ENCODE measurements around the gene SERTAD3. TPM values are rescaled to one million over a fixed set of nuclear protein-coding genes. Genes with fewer than 3 reads are reported as not detected.
"Not testable (repeated sequence)": the region's sequence is repeated elsewhere in the genome, so short reads cannot be mapped to it uniquely, and the experiment has no call there.

The SERTAD3 gene
- total and polyA plus RNA-seq, 2 experiments from 2014 or later, result 37.9 to 41.2 TPM

GRCh38 chr19:40486017-40486416, 41.9 kb upstream of the SERTAD3 start:
- Histone ChIP-seq H3K79me2 (ENCODE audit: insufficient read depth) (no peaks in the 10 kb centered on the region), H3K9me3 (ENCODE audit: low read depth) (no peaks in the 10 kb centered on the region), H3F3A (ENCODE audit: insufficient read depth) (no peaks in the 10 kb centered on the region), H3K27ac (no peak overlapping the region), H3K36me3 (ENCODE audit: low read depth) (no peaks in the 10 kb centered on the region), H3K9me2 (ENCODE audit: insufficient read depth) (no peaks in the 10 kb centered on the region), H3K27me3 (replicated peaks; ENCODE audit: insufficient read depth) (no peaks in the 10 kb centered on the region; the same call in 1 of the 2 replicates), H2AFZ (no peak overlapping the region), H3K4me3 (no peak overlapping the region), H4K20me1 (ENCODE audit: insufficient read depth) (no peaks in the 10 kb centered on the region), H3K4me2 (ENCODE audit: unreplicated experiment) (no peak overlapping the region), H3K9ac (no peak overlapping the region), H3K4me1 (ENCODE audit: insufficient read depth) (no peaks in the 10 kb centered on the region)
- TF ChIP-seq EZH2phosphoT487 (IDR thresholded peaks at IDR 0.05; ENCODE audit: insufficient read depth, low read depth) (no peak), EZH2 (IDR thresholded peaks at IDR 0.05; ENCODE audit: insufficient read depth, poor library complexity, severe bottlenecking) (no peak)
- in situ Hi-C loops (cut with MboI), result no loop called here
- DNase-seq, result no peak
- 68 to 77% methylated on average over 3 of the region's 3 CpGs for WGBS, 2 experiments (ENCODE audit: low coverage in 1 of 2, low lambda C conversion rate in 2 of 2, missing lambda C conversion rate in 2 of 2)

- 86 to 88% methylated on average over 15 of the region's 15 CpGs for WGBS, 2 experiments (ENCODE audit: low coverage in 1 of 2, low lambda C conversion rate in 2 of 2, missing lambda C conversion rate in 2 of 2)
- H3K4me1 ChIP-seq (ENCODE audit: insufficient read depth); in situ Hi-C loops (cut with MboI); H3K79me2 ChIP-seq (ENCODE audit: insufficient read depth); H3K36me3 ChIP-seq (ENCODE audit: low read depth); H3K9ac ChIP-seq; H3K4me3 ChIP-seq; H4K20me1 ChIP-seq (ENCODE audit: insufficient read depth); H3K27ac ChIP-seq; H3K9me2 ChIP-seq (ENCODE audit: insufficient read depth); H3K9me3 ChIP-seq (ENCODE audit: low read depth); H3K4me2 ChIP-seq (ENCODE audit: unreplicated experiment); H3F3A ChIP-seq (ENCODE audit: insufficient read depth); H2AFZ ChIP-seq; H3K27me3 ChIP-seq (replicated peaks; ENCODE audit: insufficient read depth): not testable (repeated sequence)
- peak; percentile 43 for DNase-seq
Observed at GRCh38 chr19:40475878-40476644, 31.9 kb upstream of the SERTAD3 start.

GRCh38 chr19:40474737-40475136, 30.6 kb upstream of the SERTAD3 start:
- Histone ChIP-seq H3K79me2 (ENCODE audit: insufficient read depth) (no peaks in the 10 kb centered on the region), H3K4me3 (no peak overlapping the region), H3K9me3 (ENCODE audit: low read depth) (no peaks in the 10 kb centered on the region), H3K9me2 (ENCODE audit: insufficient read depth) (no peaks in the 10 kb centered on the region), H4K20me1 (ENCODE audit: insufficient read depth) (no peaks in the 10 kb centered on the region), H2AFZ (no peak overlapping the region), H3K27me3 (replicated peaks; ENCODE audit: insufficient read depth) (no peaks in the 10 kb centered on the region), H3K27ac (no peak overlapping the region), H3K36me3 (ENCODE audit: low read depth) (no peaks in the 10 kb centered on the region), H3F3A (ENCODE audit: insufficient read depth) (no peaks in the 10 kb centered on the region), H3K4me2 (ENCODE audit: unreplicated experiment) (no peak overlapping the region), H3K4me1 (ENCODE audit: insufficient read depth) (no peaks in the 10 kb centered on the region), H3K9ac (no peak overlapping the region)
- 74 to 75% methylated on average over 4 of the region's 4 CpGs for WGBS, 2 experiments (ENCODE audit: low coverage in 1 of 2, low lambda C conversion rate in 2 of 2, missing lambda C conversion rate in 2 of 2)
- TF ChIP-seq EZH2 (IDR thresholded peaks at IDR 0.05; ENCODE audit: insufficient read depth, poor library complexity, severe bottlenecking), result no peak
- TF ChIP-seq EZH2phosphoT487 (IDR thresholded peaks at IDR 0.05; ENCODE audit: insufficient read depth, low read depth), result no peak
- DNase-seq, result no peak
- in situ Hi-C loops (cut with MboI), result no loop called here

- H3K27me3 ChIP-seq (replicated peaks; ENCODE audit: insufficient read depth), result no peaks in the 10 kb centered on the region
- H3K9ac ChIP-seq, result no peak overlapping the region
- no peaks in the 10 kb centered on the region for H3K9me2 ChIP-seq (ENCODE audit: insufficient read depth)
- no peaks in the 10 kb centered on the region for H3K36me3 ChIP-seq (ENCODE audit: low read depth)
- H2AFZ ChIP-seq, result no peak overlapping the region
- no peak for DNase-seq
- TF ChIP-seq EZH2 (IDR thresholded peaks at IDR 0.05; ENCODE audit: insufficient read depth, poor library complexity, severe bottlenecking), result no peak
- TF ChIP-seq EZH2phosphoT487 (IDR thresholded peaks at IDR 0.05; ENCODE audit: insufficient read depth, low read depth), result no peak
- H3K4me2 ChIP-seq (ENCODE audit: unreplicated experiment), result no peak overlapping the region
- no peaks in the 10 kb centered on the region for H4K20me1 ChIP-seq (ENCODE audit: insufficient read depth)
- H3K4me1 ChIP-seq (ENCODE audit: insufficient read depth), result no peaks in the 10 kb centered on the region
- H3K9me3 ChIP-seq (ENCODE audit: low read depth), result no peaks in the 10 kb centered on the region
- H3K4me3 ChIP-seq, result no peak overlapping the region
- 89 to 91% methylated on average over 13 of the region's 13 CpGs for WGBS, 2 experiments (ENCODE audit: low coverage in 1 of 2, low lambda C conversion rate in 2 of 2, missing lambda C conversion rate in 2 of 2)
- H3K79me2 ChIP-seq (ENCODE audit: insufficient read depth), result no peaks in the 10 kb centered on the region
- H3F3A ChIP-seq (ENCODE audit: insufficient read depth), result no peaks in the 10 kb centered on the region
- H3K27ac ChIP-seq, result no peak overlapping the region
- in situ Hi-C loops (cut with MboI), result no loop called here
Observed at GRCh38 chr19:40472516-40472915, 28.4 kb upstream of the SERTAD3 start.

Data from GM23248 (cell line).